GM18868 (cell line): ENCODE data around the gene GMDS.

Experiments
- ATAC-seq: cut with Tn5 transposase; IDR thresholded peaks from one replicate; pipeline ENCODE4 v1.9.1; 2021; ENCODE audit warnings: mild to moderate bottlenecking, moderate library complexity; ENCODE audit not compliant: unreplicated experiment

The GMDS gene

GRCh38 chr6:1820165-1820564, 425.2 kb downstream of the GMDS start:
- ATAC-seq = no peak

GRCh38 chr6:1819007-1819406, 426.4 kb downstream of the GMDS start:
- no peak for ATAC-seq

DNA sequence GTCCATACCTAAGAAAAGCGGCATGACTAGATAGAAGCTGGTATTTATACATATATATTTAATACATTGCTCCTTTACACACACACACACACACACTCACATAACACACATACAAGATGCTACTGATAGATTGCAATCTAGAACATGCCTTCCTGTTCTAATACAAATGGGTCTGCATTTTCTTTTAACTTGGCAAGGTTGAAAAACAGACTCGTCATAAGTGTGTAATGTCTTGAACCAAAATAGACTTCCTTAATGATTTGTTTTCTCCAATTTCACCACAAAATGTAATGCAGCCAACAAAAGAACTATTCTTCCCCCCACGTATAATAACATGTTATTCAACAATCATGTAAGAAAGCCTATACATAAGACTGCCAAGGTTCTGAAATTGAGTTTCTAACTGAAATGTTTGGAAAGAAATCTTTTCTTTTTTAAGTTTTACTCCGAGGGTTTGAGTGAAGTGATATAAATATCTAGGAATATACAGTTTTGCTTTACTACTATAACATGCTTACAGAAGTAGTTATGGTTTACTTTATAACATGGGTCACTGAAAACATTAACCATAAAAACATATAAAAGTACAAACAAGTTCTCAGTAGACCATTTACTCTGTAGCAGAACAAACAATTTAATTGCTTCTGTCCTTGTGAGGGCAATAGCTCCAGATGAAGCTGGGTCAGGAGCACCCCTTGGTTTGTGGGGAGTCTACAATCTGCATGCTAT, 428.2 kb downstream of the GMDS start:
- no peak for ATAC-seq

GRCh38 chr6:1815827-1816452, 429.5 kb downstream of the GMDS start:
- ATAC-seq = no peak

DNA sequence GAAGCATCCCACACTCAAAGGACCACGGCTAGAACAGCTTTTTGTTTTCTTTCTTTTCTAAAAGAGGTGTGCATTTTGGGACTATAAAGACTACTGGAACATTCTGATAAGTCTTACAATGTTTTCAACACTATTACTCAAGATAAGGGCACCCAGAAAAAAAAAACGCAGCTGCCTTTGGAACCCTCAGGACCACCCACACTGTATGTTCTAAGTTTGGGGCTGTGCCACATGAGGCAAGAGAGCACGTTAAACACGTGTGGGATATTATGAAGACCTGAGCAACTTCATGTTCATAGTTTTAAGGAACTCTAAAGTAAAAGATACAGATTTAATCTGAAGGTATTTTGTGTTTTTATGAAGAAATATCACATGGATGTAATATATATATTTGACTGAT, 431.1 kb downstream of the GMDS start:
- no peak for ATAC-seq

DNA sequence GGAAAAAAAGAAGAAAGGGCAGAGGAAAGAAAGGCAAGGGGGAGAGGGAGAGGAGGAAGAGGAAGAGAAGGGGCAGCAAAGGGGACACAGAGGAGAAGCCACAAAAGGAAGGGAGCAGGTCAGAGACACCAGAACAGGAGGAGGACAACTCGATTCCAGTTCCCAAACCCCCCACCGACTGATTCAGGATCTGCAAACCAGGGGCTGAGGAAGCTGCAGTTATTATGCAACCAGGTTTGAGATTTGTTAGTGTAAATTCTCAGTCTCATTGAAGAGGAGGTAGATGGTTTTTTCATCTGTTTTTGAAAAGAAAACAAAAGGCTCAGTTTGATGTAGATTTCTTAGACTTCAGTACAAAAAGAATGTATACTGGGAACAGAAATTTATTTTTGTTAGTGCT, 432.9 kb downstream of the GMDS start:
- no peak for ATAC-seq

- no peak for ATAC-seq
Measured at GRCh38 chr6:1812034-1812433, 433.4 kb downstream of the GMDS start.

GRCh38 chr6:1810880-1811279, 434.5 kb downstream of the GMDS start:
- ATAC-seq = no peak

- no peak for ATAC-seq
Measured at GRCh38 chr6:1809291-1809988, 436.0 kb downstream of the GMDS start.

- ATAC-seq = no peak
Measured at GRCh38 chr6:1806935-1807334, 438.5 kb downstream of the GMDS start.

GRCh38 chr6:1802491-1803395, 442.7 kb downstream of the GMDS start:
- ATAC-seq = no peak

DNA sequence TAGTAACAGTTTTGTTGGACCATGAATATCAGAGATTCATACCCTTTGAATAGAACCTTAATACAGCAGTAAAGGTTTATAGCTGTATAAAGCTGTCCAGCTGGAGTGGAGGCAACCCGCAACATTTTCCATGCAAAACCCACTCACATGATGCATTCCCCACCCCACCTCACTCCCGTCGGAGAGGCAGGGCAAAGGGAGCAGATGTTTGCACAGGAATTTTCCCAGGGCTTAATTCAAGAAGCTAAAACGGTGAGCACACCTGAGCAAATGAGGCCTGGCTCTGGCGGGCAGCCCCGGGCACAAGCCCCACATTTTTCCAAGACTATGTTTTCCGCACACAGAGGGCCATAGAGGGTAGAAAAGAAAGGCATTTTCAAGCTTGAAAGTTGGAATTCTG, 444.0 kb downstream of the GMDS start:
- no peak for ATAC-seq

GRCh38 chr6:1800845-1801244, 444.6 kb downstream of the GMDS start:
- ATAC-seq = no peak

GRCh38 chr6:1798965-1799325, 446.5 kb downstream of the GMDS start:
- ATAC-seq = no peak

- ATAC-seq = no peak
Measured at GRCh38 chr6:1798303-1798964, 447.0 kb downstream of the GMDS start.

DNA sequence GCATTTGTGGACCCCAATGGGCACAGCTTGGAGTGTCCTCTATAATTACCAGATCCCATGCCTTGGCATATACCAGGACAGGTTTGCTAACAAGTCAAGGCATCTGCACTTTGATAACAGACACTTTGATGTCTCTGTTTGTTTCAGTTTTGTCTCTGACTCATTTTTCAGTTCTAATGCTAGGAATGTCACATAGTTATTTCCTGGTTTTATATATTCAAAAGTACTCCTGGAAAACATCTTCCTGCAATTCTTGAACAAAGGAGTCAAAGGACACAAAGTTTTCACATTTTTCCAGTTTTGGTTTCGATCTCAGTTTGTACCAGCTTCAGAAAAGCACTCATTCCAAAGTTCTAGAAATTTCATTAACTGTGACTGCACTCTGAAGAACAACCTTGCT, 447.6 kb downstream of the GMDS start:
- ATAC-seq = peak; percentile 7

- ATAC-seq = peak; percentile 89
Measured at GRCh38 chr6:1796706-1797529, 448.5 kb downstream of the GMDS start.

- no peak for ATAC-seq
Measured at GRCh38 chr6:1795910-1796309, 449.5 kb downstream of the GMDS start.

DNA sequence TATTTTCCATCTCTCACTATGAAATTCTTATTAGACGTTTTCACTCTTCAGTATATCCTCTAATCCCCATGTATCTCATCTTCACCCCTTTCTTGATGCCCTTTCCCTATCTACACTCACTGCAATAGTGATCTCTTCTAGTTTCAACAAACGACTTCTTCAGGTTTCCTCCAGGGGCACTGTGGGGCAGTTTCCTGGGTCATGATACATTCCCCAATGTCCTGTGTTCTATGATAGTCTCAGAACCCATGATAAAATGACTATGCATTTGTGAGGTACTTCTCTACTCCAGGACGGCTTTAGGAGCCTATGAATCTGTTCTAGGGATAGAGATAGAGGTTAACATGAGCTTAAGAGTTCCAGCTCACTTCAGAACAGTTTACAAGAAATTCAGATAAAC, 452.4 kb downstream of the GMDS start:
- no peak for ATAC-seq

GRCh38 chr6:1790684-1791083, 454.7 kb downstream of the GMDS start:
- ATAC-seq = no peak
